Measurements from ENCODE around the gene CARD11.

Gene CARD11

GRCh38 chr7:2864204-2864985, 179.3 kb downstream of the CARD11 start:
- no peak for DNase-seq

- DNase-seq, result peak; percentile 79
Observed at GRCh38 chr7:2863461-2864066, 180.1 kb downstream of the CARD11 start.

- DNase-seq, result no peak
Observed at GRCh38 chr7:2862831-2863361, 180.8 kb downstream of the CARD11 start.

- DNase-seq, result no peak
Observed at GRCh38 chr7:2861509-2861908, 182.2 kb downstream of the CARD11 start.

DNA sequence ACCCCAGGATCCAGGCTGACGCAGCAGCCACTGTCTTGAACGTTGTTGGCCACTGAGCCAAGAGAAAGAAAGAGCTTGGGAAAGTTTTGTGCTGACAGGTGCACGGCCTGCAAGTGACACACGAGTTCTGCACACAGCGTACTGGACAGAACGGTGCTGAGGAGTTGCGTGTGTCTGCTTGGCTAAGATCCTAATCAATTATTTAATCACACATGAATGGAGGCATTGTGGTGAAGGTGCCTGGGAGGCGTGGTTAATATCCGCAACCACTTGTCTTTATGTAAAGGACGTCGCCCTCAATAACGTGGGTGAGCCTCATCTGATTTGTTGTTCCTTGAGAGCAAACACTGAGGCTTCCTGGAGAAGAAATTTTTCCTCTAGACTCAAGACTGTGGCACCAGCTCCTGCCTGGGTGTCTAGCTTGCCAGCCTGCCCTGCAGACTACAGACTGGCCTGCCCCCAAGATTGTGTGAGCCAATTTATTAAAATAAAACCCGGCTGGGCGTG, 183.0 kb downstream of the CARD11 start:
- DNase-seq, result no peak

GRCh38 chr7:2859952-2860351, 183.7 kb downstream of the CARD11 start:
- no peak for DNase-seq

DNA sequence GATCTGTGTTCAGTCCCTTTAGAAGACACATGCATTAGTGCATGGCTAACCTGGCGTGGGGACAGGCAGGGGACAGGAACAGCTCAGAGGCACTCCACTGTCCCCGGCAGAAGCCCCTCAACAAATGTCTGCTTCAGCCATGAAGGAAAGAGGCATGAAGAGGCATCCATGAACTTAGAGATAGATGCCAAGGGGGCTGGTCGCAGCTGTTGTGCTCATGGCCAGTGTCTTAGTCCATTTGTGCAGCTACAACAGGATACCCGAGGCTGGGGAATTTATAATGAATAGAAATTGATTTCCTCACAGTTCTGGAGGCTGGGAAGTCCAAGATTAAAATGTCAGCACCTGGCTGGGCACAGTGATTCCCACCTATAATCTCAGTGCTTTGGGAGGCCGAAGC, 185.0 kb downstream of the CARD11 start:
- DNase-seq, result no peak

- DNase-seq, result no peak
Observed at GRCh38 chr7:2856388-2857169, 187.1 kb downstream of the CARD11 start.

Data from GOT3 (cell line).